ENCODE measurements around the gene ADAM20.
"Not testable (repeated sequence)": the region's sequence is repeated elsewhere in the genome, so short reads cannot be mapped to it uniquely, and the experiment has no call there.

The ADAM20 gene

DNA sequence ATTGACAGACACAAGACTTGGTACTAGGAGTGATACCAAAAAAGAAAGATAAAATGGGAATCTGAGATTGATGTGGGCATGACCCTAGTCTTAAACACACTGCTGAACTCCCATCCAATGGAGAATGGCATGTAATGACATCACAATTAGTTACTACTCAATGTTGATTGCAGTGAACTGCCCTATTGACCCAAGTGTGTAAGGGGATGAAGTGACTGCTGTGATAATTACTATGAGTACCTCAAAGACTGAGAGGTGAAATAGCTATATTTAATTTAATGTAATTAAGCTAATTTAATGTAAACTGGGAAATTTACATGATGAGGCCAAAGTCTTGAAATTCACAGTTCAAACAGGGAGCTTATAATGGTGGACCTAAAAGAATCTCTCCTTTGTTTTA, at the start of gene ADAM20:
Gene ADAM20, minus strand, starts transcription at position 101 of the 400 bp plus-strand sequence. CDS start 10,247 bp downstream, outside the sequence.
- DNase-seq = no peak

DNA sequence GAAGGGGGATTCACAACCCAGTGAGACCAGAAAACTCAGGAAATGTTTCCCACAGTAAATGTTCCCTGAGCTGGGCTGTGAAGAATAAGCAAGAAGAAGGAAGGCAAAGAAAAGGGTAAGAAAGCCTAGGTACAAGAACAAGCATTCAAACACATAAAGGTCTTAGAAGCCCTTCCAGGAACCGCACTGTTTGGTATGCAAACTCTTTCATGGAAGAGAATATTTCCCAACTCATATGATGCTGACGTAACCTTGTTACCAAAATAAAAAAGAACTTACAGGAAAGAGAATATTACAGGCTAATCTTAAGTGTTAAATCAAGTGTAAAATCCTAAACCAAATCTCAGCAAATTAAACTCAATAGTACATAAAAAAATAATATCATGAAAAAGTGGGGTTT, 42.1 kb upstream of the ADAM20 start:
- DNase-seq = no peak

DNA sequence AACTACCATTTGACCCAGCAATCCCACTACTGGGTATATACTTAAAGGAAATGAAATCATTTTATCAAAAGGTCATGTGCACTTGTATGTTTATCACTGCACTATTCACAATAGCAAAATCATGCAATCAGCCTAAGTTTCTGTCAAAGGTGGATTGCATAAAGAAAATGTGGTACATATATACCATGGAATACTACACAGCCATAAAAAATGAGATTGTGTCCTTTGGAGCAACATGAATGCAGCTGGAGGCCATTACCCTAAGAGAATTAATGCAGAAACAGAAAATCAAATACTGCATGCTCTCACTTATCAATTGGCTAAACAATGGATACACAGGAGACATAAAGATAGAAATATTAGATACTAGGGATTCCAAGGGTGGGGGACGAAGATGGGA, 38.2 kb upstream of the ADAM20 start:
- no peak for DNase-seq

DNA sequence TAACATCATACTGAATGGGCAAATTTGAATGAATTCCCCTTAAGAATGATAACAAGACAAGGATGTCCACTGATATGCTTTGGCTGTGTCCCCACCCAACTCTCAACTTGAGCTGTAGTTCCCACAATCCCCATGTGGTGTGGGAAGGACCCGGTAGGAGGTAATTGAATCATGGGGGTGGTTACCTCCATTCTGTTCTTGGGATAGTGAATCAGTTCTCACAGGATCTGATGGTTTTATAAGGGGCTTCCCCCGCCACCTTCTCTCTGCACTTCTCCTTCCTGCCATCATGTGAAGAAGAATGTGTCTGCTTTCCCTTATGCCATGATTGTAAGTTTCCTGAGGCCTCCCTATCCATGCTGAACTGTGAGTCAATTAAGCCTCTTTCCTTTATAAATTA, 36.3 kb upstream of the ADAM20 start:
- DNase-seq = no peak

DNA sequence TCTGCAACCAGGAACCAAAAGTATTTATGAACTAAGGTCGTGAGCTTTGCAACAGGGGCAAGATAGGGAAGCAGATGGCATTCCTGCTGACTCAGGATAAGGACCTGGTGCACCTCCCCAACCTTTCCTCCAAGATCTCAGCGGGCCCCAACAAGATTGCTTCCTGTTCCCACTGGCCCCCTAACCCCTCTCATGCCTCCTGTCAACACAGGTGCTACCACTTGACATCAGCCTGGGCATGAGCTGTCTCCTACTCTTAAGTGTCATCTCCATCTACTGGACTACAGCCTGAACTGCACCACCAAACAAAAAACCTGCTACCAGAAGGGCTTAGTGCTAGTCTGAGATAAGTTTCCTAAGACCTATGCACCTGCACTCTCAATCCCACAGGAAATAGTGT, 33.0 kb upstream of the ADAM20 start:
- DNase-seq = no peak

DNA sequence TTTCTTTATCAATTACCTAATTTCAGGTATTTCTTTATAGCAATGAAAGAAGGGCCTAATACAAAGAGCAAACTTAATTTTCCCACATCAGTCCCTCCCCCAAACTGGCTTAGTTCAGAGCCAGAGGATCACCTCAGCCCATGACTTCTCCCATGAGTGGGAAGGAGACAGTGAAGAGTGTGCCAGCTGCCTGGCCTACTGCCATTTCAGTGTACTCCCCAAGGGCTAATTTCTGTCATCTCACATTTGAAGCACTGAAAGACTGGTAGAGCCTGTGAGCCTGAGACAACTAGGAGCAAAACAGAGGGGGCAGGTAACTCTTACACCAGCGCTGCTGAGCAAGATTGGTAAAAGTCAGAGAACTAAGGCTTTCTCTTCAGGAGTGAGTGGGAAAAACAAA, 29.1 kb upstream of the ADAM20 start:
- DNase-seq = no peak

DNA sequence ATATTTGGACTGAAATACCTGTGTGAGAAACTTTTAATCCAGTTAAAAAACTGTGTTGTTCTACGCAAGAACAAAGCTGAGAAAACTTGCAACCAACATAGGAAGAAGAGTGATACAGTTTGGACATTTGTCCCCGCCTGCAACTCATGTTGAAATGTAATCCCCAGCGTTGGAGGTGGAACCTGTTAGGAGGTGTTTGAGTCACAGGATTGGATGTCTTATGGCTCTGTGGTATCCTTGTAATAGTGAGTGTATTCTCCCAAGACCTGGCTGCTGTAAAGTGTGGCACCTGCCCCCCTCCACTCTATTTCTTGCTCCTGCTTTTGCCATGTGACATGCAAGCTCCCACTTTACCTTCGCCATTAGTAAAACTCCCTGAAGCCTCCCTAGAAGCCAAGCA, 28.6 kb upstream of the ADAM20 start:
- no peak for DNase-seq

DNA sequence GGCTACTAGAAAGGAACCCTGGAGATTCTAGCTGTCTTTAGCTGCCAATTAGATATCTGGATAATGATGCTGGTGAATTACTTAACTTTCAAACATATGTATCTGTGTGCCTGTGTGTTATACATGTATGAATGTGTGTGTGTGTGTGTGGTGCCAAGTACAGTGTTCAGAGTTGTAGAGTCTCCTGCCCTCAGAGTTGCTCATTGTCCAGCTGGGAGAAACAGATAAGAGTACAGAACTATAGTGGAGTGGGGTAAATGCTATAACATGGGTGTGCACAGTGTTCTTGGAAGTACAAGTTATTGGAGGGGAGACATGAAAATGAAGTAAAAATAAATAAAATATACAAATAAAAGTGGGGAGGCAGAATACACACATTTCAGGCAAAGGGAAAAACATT, 23.6 kb upstream of the ADAM20 start:
- DNase-seq = no peak

DNA sequence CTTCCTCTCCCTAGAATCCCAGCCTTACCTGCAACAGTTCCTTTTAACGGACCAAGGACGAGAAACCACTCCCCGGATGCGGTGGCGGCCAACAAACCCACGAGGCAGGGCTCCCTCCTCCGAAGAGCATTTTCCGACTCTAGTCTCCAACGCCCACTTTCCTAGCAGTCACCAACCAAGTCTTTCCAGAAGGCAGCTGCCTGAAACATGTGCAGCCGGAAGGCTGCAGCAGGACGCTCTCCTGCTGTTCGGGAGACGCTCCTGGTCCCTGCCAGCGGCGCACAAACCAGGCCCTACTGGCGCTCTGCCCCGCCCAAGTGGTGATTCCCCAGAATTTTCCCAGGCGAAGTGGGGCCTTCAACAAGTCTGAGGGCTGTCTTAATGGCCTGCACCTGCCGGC, 21.1 kb upstream of the ADAM20 start:
- DNase-seq = no peak

DNA sequence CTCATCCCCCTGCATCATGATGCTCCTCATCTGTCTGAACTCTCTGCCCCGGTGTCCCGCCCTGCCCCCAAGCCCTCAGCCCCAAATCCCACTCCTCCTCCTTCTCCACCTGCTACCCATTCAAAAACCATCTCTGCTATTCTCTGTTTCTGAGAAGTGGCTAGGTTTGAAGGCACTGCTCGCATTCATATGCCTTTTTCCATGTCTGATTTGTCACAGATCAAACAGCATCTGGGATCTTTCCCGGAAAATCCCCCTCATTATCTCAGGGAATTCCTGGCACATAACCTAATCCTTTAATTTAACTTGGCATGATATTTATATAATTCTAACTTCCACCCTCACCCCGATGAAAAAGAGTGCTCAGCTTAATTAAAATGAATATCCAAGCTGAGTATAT, 3.3 kb upstream of the ADAM20 start:
- no peak for DNase-seq

DNA sequence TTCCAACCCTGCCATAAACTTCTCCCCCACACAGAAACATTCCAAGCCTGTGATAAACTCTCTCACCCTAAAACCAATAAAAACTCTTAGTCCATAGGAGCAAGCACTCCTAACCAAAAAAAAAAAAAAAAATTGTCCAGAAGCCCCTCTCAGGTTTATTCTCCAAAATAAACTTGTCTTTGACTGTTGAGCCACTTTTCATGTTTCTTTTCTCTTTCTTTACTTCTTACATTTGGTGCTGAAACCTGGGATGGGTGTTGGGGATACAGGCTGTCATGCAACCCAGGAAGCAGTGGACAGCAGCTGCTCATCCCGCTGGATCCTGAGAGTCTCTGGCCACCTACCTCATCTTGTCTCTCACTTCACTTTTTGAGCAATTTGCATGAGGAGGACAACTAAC, 2.0 kb upstream of the ADAM20 start:
- no peak for DNase-seq

DNA sequence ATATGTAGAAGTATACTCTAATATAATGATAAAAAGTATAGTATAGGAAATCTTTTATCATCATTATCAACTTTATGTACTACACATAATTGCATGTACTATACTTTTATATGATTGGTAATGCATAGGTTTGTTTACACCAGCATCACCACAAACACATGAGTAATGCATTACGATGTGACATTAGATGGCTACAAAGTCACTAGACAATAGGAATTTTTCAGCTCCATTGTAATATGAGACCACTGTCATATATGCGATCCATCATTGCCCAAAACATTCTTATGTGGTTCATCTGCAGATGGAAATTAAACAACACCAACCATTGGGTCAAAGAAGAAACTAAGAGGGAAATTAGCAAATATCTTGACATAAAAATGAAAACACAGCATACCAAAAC, 4.4 kb downstream of the ADAM20 start:
- DNase-seq = no peak

DNA sequence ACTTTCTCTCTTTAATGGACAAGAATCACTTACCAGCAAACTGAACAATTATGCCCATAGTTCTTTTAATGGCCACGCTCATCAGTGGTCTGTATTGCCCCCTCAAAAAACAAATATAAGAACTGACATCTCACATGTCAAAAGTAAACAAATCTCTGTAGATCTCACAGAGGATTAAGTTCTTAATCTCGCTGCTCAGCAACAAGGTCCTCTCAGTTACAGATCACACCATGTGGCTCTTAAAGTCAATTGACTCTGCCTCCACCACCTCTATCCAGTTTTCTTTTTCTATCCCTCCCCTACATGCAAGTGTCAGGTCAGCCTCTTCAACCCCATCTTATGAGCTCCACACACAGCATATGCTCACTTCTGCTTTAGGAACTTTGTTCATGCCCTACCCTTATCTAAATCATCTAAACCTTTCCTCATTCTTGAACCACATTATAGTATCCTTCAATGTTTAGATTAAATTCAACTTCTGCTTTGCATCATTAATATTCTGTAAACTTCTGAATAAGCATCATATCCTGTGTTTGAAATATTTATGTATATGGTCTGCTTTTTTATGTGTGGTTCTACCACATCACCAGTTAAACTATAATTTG, 7.2 kb downstream of the ADAM20 start:
- no peak for DNase-seq

DNA sequence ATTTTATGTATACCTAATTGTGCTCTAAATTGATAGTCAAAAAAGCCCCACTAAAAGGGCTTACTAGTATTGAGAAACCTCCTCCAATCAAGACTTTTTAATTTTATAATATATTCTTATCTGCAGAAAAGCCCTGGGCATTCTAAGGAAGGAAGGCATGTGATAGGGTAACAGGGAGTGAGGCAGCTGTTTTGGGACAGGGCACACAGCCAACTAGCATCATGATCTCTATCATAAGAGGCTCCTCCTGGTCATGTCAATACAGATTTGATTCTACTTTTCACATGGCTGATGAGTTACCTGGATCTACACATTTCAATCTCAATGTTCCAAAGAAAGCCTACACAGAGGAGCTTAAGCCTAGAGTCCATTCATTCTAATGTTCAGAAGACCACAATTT, 9.1 kb downstream of the ADAM20 start:
- no peak for DNase-seq

DNA sequence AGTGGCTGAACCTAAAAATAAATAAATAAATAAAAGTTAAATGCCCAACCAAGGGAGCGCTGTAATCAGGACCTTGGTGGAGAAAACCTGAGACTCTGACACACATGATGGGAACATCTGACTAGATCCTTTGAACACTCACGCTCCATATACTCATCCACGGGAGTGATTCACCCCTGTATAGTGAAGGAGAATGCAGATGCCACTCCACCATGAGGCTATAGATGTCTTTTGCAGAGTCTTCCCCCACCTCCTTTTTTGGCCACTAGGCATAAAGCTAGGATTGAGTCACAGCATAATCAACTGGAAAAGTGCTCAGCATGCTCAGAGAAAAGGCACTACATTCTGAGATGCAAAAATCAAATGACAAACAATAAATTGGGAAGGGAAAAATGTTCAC, 19.0 kb downstream of the ADAM20 start:
- no peak for DNase-seq

DNA sequence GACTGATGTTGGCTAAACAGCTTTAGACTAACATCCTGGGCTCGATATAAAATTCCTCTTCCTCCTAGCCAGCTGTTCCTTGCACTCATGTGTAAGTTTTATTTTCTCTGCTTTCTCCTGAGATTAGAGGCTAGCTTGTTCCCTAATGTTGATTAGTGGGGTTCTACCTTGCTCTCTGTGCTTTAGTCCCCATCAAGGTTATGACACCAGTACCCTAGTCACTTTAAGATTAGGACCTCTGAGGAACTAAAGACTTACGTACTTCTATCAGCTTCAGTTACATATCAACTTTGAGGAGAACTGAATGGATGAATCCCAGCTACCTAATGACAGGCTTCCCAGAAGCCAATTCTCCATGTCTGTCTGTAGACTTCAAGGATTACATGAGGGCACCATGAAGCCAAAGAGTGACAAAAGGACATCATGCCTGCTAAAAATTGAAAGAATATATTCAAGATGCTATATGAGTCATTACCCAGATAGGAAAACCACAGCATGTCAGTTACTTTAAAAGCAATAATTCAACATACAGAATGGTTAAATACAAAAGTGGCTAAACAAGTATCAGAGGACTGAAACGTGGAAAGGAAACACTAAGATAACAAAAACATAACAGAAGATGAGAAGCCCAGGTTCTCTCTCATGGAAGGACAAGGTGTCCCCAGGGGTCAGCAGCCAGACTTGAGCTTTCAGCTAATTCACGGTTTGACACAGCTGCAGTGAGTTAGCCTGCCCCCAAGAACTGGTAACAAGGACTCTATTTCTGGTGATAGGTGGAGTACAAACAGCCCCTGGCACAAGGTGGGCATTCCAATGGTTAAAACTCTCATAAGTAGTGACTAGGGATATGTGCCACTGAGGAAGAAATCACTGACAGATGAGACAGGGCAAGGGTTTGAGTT, 20.4 kb downstream of the ADAM20 start:
- DNase-seq = no peak

DNA sequence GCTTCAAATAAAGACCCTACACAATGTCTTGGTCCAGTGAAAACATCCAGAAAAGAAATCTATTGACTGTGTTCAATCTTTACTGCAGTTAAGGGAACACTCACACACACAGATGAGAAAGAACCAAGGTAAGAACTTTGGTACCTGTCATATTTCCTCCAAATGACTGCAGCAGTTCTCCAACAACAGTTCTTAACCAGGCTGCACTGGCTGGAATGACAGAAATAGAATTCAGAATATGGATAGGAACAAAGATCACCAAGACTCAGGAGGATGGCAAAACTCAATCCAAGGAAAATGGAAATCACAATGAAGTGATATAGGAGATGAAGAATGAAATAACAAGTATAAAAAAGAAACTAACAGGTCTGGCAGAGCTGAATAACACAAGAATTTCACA, 36.6 kb downstream of the ADAM20 start:
- DNase-seq = no peak

DNA sequence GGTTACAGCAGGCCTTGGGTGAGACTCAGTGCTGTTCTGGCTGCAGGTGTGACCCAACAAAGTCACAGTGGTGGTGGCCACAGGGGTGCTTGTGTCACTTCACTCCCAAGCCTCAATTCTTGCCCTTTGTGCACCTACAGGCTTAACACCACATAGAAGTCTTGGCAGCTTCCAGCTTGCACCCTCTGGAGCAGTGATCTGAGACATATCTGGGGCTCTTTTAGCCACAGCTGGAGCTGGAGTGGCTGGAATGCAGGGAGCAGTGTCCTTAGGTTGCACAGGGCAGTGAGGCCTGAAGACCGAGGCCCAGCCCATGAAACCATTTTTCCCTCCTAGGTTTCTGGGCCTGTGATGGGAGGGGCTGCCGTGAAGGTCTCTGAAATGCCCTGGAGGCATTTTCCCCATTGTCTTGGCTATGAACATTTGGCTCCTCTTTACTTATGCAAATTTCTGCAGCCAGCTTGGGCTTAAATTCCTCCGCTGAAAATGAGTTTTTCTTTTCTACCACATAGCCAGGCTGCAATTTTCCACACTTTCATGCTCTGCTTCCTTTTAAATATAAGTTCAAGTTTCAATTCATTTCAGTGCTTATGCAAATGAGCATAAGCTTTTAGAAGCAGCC, 45.1 kb downstream of the ADAM20 start:
- DNase-seq = no peak

DNA sequence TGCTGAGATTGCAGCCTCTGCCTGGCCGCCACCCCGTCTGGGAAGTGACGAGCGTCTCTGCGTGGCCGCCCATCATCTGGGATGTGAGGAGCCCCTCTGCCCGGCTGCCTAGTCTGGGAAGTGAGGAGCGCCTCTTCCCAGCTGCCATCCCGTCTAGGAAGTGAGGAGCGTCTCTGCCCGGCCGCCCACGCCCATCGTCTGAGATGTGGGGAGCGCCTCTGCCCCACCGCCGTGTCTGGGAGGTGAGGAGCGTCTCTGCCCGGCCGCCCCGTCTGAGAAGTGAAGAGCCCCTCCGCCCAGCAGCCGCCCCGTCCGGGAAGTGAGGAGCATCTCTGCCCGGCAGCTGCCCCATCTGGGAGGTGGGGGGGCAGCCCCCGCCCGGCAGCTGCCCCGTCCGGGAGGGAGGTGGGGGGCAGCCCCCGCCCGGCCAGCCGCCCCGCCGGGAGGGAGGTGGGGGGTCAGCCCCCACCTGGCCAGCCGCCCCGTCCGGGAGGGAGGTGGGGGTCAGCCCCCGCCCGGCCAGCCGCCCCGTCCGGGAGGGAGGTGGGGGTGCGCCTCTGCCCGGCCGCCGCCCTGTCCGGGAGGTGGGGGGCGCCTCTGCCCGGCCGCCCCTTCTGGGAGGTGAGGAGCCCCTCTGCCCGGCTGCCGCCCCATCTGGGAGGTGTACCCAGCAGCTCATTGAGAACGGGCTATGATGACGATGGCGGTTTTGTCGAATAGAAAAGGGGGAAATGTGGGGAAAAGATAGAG, 57.3 kb downstream of the ADAM20 start:
- DNase-seq = not testable (repeated sequence)

DNA sequence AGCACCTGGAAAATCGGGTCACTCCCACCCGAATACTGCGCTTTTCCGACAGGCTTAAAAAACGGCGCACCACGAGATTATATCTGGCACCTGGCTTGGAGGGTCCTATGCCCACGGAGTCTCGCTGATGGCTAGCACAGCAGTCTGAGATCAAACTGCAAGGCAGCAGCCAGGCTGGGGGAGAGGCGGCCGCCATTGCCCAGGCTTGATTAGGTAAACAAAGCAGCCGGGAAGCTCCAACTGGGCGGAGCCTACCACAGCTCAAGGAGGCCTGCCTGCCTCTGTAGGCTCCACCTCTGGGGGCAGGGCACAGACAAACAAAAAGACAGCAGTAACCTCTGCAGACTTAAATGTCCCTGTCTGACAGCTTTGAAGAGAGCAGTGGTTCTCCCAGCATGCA, 59.3 kb downstream of the ADAM20 start:
- DNase-seq = not testable (repeated sequence)

DNA sequence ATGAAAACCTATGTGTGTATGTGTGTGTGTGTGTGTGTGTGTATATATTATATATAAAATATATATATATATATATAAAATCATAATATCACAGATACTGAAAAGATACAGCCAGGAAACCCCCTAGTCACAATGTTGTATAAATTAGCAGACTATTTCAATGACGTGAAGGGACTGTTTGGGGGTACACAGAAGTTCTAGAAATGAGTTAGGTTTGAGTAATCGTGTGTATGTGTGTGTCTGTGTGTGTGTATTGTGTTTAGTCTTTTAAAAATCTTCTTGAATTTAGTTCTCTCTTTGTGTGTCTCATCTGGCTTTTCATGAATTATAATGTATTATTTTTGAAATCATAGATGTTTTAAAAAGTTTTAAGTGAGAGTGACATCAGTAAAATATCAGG, 61.0 kb downstream of the ADAM20 start:
- no peak for DNase-seq

Measured in 8988T (cell line).